Fibroblast of skin of scalp (primary cell): ENCODE data around the gene ORM1.
A peak's percentile ranks its signal among the peaks of the same experiment; 100 is the strongest.
"Not testable (repeated sequence)": the region's sequence is repeated elsewhere in the genome, so short reads cannot be mapped to it uniquely, and the experiment has no call there.

Experiments used
- DNase-seq: peaks from one replicate; pipeline ENCODE4 v3.0.0-alpha.2; 2013

ORM1 gene

DNA sequence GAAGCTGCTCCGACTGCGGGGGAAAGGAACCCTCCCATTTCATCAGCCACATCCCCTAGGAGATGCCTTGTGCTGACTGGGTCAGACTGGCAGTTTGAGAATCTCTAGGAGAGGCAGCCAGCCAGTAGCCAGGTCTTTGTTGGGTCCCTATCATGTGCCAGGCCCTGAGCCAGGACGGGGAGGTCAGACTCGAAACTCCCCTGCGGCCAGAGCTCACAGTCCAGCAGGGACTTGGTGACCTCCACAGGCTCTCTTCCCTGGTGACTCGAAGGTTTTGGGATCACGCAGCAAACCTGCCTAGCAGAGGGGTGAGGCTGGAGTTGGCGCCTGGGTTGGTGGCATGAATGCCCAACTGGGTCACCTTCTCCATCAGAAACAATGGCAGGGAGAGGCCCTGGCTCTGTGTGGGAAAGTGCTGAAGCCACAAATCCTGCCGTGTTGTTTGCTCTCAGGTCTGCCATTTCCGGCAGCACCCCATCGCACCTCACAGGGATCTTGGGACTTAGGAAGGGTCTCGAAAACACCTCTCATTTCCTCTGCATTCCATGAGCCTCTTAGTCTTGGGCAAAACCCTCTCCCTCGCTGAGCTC, 14.4 kb upstream of the ORM1 start:
- no peak for DNase-seq

DNA sequence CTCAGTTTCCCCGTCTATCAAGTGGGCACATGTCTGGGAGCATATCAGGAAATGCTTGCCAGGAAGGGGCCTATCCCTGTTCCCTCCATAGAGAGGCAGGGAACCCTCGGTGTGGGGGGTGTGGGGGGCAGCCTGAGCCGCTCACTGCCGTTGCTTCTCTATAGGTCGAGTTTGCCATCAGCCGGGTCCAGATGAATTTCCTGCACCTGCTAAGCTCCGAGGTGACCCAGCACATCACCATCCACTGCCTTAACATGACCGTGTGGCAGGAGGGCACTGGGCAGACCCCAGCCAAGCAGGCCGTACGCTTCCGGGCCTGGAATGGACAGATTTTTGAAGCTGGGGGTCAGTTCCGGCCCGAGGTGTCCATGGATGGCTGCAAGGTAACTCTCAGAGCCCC, 13.8 kb upstream of the ORM1 start:
- DNase-seq: no peak

DNA sequence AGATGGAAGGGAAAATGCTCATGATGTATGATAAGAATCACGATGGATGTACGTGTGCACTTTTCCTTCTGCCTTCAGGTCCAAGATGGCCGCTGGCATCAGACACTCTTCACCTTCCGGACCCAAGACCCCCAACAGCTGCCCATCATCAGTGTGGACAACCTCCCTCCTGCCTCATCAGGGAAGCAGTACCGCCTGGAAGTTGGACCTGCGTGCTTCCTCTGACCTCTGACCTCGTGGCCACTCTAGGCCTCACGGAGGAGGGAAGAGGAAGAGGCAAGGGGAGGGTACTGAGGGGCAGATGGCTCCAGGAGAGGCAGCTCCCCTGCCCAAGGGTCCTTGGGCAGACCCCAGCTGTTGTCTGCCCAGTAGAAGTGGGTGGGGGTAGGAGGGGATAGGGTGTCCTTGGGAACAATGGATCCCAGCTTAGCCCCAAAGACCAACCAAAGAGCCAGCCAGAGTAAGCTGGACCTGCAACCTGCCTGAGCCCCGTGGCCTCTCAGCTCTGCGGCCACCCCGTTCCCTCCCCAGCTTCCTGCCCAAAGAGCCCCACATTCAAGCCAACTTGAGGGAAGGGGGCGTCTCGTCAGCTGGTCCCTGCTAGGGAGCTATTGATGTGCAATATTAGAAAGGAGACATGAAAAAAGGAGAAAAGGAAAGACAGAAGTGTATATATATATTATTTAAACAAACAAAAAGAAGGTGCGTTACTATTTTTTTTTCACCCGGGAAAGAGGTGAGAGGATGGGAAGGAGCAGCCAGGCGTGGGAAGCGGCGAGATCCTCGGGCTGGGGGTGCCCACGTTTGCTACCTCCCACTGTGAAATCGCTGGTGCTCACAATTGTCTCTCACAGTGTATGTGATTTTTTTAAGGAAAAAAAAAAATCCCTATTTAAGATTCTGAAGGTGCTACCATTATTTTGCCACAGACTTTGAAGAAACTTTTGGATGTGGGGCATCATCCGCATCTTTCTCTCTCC, 12.1 kb upstream of the ORM1 start:
- no peak for DNase-seq

DNA sequence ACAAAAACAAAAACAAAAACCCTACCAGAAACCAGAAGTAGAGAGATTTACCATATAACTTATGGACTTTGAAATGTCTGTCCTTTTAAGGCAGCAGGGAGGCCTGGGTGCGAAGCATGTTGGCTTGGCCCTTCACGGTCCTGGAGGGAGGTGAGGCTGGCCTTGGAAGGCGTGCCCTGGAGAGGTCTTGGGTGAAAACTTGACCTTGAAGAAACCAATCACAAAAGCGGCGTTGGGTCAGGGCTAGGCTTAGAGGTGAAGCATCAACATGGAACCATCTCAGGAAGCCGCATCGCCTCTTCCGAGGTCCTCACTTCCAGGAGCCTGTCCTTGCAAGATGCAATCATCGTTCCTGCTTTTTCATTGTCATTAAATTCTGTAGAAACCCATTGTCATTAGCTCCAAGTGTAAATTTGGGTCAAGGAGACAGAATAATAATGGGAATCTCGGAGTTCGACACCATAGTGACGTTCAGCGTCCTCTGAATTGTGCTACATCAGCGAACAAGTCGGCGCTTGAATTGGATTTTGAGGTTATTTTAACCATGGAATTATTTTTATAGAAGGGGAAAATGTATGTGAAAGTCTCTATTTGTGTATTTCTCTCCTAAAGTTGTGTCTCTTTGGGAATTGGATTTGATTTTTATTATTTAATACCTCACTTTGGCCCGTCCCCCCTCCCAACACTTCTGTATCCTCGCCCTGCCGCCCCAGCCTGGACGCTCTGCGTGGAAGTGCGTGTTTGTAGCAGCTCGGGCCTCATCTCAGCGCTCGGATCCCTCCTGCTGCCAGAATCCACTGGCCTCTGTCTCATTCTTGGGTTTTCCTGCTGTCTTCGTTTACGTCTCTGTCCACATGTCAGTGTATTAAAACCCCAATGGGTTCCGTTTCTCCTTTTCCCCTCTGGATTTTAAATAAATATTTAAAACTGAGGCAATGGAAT, 11.1 kb upstream of the ORM1 start:
- DNase-seq: no peak

DNA sequence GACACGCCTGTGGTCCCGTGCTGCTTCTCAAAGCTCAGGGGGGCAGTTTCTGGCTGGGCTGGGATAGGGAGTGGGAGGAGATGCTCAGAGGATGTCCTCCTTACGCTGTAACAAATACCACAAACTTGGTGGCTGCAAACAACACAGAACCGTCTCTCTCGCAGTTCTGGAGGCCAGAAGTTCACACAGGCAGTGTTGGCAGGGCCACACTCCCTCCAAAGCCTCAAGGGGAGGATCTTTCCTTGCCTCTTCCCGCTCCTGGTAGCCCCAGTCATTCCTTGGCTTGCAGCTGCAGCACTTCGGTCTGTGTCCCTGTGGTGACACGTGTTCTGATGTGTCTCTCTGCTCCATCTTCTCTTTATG, 10.4 kb upstream of the ORM1 start:
- DNase-seq: no peak

DNA sequence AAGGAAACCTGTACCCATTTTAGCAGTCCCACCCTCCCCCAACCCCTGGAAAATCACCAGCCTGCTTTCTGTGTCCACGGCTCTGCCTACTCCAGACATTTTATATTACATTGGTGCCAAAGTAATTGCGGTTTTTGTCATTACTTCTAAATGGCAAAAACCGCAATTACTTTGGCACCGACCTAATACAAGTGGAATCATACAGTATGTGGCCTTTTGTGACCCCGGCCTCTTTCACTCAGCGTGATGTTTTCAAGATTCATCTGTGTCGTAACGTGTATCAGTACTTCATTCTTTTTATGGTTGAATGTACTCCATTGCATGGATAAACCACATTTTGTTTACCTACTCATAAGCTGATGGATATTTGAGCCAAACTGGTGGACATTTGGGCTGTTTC, 9.7 kb upstream of the ORM1 start:
- DNase-seq: no peak

DNA sequence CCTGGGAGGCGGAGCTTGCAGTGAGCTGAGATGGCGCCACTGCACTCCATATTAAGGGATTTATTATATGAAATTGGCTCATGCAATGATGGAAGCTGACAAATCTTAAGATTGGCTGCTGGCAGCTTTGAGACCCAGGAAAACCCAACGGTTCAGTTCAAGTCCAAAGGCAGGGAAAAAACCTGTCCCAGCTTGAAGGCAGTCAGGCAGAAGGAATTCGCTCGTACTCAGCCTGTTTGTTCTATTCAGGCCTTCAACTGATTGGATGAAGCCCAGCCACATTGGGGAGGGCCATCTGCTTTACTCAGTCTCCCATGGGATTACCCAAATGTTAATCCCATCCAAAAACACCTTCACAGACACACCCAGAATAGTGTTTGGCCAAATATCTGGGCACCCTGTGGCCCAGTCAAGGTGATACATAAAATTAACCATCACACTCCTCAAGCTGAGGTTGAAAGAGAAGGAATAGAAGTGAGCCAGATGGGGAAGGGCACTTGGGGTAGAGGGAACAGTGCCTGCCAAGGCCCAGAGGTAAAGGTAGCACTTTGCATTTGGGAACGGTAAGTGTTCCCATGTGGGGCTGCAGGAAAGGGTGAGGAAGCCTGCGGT, 8.5 kb upstream of the ORM1 start:
- no peak for DNase-seq

DNA sequence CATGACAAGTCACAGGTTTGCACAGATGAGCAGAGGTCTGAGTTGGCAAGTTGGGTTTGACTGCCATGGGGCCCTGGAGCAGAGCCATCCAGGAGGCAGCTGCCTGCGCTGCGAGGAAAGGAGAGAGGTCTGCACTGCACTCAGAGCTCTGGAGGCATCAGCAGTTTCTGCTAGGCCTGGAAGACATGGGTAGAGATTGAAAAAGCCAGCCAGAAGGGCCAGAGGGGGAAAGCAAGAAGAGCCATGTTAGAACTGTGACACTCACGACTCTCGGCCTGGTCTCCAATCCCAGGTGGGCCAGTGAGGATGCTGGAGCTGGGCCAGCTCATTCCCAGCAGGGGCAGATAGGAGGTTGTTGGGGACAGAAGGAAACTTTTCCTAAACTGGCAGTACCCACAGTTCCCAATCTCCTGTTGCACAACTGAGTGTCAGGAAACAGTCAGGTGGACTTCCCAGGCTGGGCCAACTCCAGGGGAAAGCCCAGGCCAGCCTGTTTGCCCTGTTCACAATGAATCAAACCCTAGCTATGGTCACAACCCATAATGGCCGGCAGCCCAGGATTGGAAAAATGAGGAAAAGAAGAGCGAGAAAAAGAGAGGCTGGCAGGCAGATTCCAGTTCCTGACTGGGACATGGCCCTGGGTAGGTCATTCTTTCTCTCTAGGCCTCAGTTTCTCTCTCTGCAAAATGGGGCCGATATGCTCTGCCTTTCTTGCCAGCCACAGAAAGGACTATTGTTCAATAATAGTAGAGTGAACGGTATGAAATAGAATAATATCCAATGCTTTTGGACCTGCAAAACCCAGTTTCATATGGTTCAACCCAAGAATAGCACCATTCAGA, 7.8 kb upstream of the ORM1 start:
- DNase-seq: no peak

DNA sequence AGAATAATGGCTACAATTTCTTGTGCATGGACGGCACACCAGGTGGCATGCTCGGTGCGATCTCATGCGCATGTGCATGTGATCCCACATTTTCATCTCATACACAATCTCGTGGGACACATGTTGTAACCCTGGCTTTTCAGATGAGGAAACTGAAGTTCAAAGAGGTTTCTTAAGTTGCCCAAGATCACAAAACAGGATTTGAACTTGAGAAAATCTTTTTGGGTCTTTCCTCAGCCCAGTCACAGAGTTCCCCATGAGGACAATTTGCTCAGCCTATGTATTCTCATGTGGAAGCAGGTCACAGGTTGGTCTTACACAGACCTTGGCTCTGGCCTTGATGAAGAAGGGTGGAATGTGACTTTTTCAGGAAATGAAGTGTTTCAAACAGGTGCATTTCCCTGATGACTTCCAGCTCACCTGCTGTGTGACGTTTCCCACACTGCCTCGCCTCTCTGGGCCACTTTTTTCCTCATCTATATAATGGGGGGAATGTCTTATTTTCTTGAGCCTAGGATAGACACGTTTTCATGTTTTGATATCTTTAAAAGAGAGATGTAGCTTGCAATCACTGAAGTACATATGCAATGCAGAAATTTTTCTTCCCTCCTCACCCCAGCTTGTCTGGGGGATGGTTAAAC, 7.1 kb upstream of the ORM1 start:
- DNase-seq: no peak

DNA sequence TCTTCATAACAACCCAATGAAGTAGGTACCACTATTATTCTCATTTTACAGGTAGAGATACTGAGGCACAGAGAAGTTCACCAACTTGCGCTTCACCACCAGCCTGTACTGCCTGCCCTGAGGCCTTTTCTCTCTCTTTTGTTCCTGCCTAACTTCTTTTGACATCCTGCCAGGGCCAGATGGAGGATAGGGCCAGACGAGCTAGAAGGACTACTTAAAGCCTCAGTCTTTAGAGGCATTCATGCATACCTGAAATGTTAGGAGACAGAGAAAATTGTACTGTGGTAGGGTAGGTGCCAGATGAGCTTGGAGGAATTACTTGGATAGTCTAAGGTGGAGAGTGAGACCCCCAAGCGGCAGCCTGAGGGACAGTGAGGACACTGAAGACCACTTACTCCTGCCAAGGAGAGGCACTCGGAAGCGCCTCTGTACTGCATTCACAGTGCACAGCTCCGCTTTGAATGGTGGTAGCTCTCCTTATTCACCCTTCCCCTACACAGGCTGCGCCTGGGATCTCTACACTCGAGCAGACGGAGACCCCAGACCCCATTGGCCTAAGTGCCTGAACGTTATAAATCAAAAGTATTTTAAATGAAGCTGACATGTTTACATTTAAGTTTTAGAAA, 6.2 kb upstream of the ORM1 start:
- no peak for DNase-seq

DNA sequence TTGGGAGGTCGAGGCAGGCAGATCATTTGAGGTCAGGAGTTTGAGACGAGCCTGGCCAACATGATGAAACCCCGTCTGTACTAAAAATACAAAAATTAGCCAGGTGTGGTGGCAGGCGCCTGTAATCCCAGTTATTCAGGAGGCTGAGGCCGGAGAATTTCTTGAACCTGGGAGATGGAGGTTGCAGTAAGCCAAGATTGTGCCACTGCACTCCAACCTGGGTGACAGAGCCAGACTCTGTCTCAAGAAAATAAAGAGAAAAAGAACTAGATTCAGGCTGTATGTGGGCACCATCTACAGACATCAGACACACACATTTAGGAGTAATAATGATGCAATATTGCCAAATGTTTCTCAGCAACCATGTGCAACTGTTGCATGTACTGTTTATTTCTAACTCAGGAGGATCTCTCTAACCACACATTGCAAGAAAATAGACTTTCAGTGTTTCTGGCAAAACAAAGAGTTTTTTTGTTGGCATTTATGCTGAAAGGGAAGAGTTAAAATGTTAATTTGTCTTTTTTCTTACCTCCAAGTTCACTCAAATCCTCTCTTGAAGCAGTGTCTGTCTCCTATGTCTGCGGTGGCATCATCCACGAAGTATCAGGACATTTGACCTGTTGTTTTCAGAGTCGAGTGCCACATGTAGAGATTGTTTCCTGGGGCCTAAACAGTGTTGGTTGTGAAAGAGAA, 5.1 kb upstream of the ORM1 start:
- peak; percentile 89 for DNase-seq

DNA sequence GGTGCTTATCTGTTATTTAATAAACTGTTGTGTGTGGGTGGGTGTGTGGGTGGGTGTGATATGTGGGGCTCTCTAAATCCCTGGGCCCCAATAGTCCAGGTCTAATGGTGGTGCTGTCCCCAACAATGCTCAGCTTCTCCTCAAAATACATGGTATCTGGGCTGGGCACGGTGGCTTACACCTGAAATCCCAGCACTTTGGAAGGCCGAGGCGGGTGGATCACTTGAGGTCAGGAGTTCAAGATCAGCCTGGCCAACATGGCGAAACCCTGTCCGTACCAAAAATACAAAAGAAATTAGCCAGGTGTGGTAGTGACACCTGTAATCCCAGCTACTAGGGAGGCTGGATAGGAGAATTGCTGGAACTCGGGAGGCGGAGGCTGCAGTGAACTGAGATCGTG, 4.5 kb upstream of the ORM1 start:
- no peak for DNase-seq

DNA sequence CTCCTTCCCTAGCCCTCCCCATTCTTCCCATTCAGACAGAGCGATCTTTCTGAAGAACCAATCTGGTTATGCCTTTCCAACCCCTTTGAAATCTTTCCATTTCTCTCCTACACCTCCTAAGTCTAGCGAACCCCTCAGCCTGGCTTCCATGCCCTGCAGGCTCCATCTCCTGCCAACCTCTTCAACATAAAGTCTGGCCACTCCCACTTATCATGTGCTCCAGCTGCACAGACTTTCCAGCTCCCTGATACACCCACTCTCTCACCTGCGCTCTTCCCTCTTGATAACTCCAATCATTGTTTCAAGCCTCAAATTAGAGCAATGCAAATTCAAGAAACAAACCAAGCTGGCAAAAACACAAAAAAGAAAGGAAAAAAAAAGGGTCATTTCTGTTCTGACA, 3.8 kb upstream of the ORM1 start:
- no peak for DNase-seq

DNA sequence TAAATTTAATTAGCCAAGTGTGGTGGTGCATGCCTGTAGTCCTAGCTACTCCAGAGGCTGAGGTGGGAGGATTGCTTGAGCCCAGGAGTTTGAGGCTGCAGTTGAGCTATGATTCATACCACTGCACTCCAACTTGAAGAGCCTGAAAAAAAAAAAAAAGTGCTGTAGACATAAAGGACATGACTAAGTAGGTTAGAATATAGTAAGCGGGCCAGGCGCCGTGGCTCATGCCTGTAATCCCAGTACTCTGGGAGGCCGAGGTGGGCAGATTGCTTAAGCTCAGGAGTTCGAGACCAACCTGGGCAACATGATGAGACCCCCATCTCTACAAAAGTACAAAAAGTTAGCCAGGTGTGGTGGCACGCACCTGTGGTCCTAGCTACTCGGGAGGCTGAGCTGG, 2.2 kb upstream of the ORM1 start:
- peak; percentile 44 for DNase-seq

DNA sequence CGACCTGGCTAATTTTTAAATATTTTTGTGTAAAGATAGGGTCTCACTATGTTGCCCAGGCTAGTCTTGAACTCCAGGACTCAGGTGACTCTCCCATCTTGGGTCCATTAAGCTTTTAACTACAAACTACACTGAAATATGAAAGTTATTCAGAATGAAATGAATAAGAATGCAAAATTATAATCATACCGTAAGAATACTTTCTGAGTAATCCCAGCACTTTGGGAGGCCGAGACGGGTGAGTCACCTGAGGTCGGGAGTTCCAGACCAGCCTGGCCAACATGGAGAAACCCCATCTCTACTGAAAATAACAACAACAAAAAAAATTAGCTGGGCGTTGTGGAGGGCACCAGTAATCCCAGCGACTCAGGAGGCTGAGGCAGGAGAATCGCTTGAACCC, 1.1 kb upstream of the ORM1 start:
- peak; percentile 75 for DNase-seq

DNA sequence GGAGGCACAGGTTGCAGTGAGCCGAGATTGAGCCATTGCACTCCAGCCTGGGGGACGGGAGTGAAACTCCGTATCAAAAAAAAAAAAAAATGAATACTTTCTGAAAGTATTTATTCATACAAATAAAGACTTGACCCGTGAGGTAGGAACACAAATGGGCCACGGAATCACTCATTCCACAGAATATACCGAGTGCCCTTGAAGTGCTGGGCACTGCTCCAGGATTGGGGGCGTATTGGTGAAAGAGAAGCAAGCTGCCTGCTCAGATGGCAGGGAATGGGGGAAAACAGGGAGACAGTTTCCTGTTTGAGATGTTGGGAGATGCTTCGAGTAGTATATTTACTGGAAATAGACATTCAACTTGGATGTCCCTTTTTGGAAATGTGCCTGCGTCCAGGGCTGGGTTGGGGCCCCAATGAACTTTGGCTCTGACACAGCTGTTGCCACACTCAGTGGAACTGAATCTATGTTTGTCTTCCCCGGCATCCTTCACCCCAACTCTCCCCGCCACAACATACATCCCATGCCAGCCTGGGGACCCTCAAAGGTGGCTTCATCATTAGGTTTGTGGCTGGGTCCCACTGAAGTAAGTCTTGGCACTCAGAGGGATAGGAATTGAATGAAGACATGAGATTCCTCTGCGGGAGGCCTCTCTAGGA, 609 bp upstream of the ORM1 start:
- not testable (repeated sequence) for DNase-seq

DNA sequence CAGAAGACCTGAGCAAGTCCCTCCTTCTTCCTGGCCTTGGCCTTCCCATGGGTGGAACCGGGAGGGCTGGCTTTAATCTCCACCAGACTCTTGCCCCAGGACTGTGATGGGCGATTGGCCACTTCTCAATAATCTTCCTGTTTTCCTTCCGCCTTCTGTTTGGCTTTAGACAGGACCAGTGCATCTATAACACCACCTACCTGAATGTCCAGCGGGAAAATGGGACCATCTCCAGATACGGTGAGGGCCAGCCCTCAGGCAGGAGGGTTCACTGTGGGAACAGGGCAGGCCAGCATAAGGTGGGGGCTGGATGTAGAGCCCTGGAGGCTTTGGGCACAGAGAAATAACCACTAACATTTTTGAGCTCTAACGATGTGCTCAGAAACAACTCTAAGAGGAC, 951 bp downstream of the ORM1 start:
- not testable (repeated sequence) for DNase-seq

DNA sequence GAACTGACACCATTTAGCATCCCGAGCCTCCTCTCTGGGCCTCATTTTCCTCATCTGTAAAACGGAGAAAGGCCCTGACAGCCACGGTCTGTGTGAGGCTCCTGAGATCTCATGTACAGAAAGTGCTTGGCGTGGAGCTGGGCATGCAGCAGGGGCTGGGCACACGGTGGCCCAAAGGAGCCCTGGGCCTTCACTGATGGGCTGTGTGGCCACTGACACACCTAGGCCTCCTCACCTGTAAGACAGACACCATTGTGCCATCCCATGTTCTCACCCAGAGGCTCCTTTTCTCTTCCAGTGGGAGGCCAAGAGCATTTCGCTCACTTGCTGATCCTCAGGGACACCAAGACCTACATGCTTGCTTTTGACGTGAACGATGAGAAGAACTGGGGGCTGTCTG, 1.6 kb downstream of the ORM1 start:
- DNase-seq: no peak

DNA sequence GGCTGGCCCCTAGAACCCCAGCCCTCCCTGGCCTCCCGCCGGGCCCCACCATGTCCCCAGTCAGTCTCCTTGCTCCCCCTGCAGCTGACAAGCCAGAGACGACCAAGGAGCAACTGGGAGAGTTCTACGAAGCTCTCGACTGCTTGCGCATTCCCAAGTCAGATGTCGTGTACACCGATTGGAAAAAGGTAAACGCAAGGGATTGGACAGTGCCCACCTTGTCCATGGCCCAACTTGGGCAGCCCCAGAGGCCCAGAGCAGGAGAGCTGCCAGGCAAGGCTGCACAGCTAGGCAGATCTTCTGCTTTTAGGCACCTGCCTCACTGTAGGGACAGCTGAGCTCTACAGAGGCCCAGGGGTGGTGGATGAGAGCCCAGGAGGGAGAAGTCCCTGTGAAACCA, 2.1 kb downstream of the ORM1 start:
- DNase-seq: not testable (repeated sequence)
